Ovary (tissue), 3 donors: ENCODE data around the gene TGDS.

Source experiments
- CTCF ChIP-seq, 3 donors: fragments of 450-650 bp in 2 of 3; fragments of 200-600 bp in 1 of 3; IDR thresholded peaks; one replicate each; pipeline versions ENCODE4 v1.5.1 to v1.8.0; 2016 to 2022; ENCODE audit warnings: antibody characterized with exemption in 3 of 3, mild to moderate bottlenecking in 1 of 3
- POLR2A ChIP-seq: fragments of 450-650 bp; IDR thresholded peaks from one replicate; pipeline ENCODE4 v1.6.1; 2017; ENCODE audit warnings: antibody characterized with exemption, mild to moderate bottlenecking, moderate library complexity
- donor health status: DM: no; HTN: no; CAD: no.

GRCh38 chr13:94535775-94536174 is 60.2 kb downstream of the TGDS start:
- no peak for TF ChIP-seq POLR2A
- TF ChIP-seq CTCF (IDR thresholded peaks at IDR 0.05), result no peak
